ENCODE results near the gene ELOB. TPM values are rescaled to one million over a fixed set of nuclear protein-coding genes. Genes with fewer than 3 reads are reported as not detected.

ELOB gene
- total RNA-seq, 2 experiments from 2014 or later, result 260 to 318 TPM

GRCh38 chr16:2774161-2774891, 2.8 kb downstream of the ELOB start:
- H3K9me3 Mint-ChIP-seq (ENCODE audit: low read depth), result no peaks in the 10 kb centered on the region
- peaks cover 33% of the 10 kb centered on the region for H3K4me1 Mint-ChIP-seq
- H3K36me3 Mint-ChIP-seq, result peaks cover 25% of the 10 kb centered on the region
- CTCF ChIA-PET, result interaction anchor here (1.6 to 2.4 kb wide), 3 partner anchors 19 to 152 kb away, joined by 3 to 6 read pairs (median 5); no protein-coding TSS in a partner anchor
- no peak for DNase-seq
- ATAC-seq, result no peak
- no peaks in the 10 kb centered on the region for H3K27me3 Mint-ChIP-seq
- H3K4me3 Mint-ChIP-seq, result no peak overlapping the region
- no peak overlapping the region for H3K27ac Mint-ChIP-seq

- no peaks in the 10 kb centered on the region for H3K9me3 Mint-ChIP-seq (ENCODE audit: low read depth)
Measured at GRCh38 chr16:2773188-2773968, 3.7 kb downstream of the ELOB start.

GRCh38 chr16:2771496-2772402, 5.3 kb downstream of the ELOB start:
- H3K4me3 Mint-ChIP-seq, result no peak overlapping the region
- H3K9me3 Mint-ChIP-seq (ENCODE audit: low read depth), result no peaks in the 10 kb centered on the region
- no peaks in the 10 kb centered on the region for H3K27me3 Mint-ChIP-seq
- CTCF ChIA-PET, result no interaction called here
- DNase-seq (no peak), ATAC-seq (no peak)
- H3K4me1 Mint-ChIP-seq, result peaks cover 27% of the 10 kb centered on the region
- no peak overlapping the region for H3K27ac Mint-ChIP-seq
- H3K36me3 Mint-ChIP-seq, result peaks cover 39% of the 10 kb centered on the region

More at GRCh38 chr16:2773188-2773968, 3.7 kb downstream of the ELOB start:
- CTCF ChIA-PET, result interaction anchor here (1.6 to 1.9 kb wide), 2 partner anchors 18 to 95 kb away, joined by 3 to 5 read pairs; no protein-coding TSS in a partner anchor
- ATAC-seq, result no peak
- no peak for DNase-seq
- H3K4me3 Mint-ChIP-seq, result no peak overlapping the region
- H3K4me1 Mint-ChIP-seq, result peaks cover 31% of the 10 kb centered on the region
- no peaks in the 10 kb centered on the region for H3K27me3 Mint-ChIP-seq
- peaks cover 32% of the 10 kb centered on the region for H3K36me3 Mint-ChIP-seq
- no peak overlapping the region for H3K27ac Mint-ChIP-seq

GRCh38 chr16:2770057-2770951, 6.8 kb downstream of the ELOB start:
- CTCF ChIA-PET, result no interaction called here
- ATAC-seq, result peak; percentile 22
- H3K27me3 Mint-ChIP-seq, result no peaks in the 10 kb centered on the region
- DNase-seq, result no peak
- no peaks in the 10 kb centered on the region for H3K9me3 Mint-ChIP-seq (ENCODE audit: low read depth)
- H3K27ac Mint-ChIP-seq, result peak overlapping the region; percentile 43
- no peak overlapping the region for H3K4me3 Mint-ChIP-seq
- H3K36me3 Mint-ChIP-seq, result peaks cover 54% of the 10 kb centered on the region
- peaks cover 16% of the 10 kb centered on the region for H3K4me1 Mint-ChIP-seq

GRCh38 chr16:2769675-2770056, 7.4 kb downstream of the ELOB start:
- ATAC-seq (no peak), DNase-seq (no peak)
- Mint-ChIP-seq H3K27ac (no peak overlapping the region), H3K9me3 (ENCODE audit: low read depth) (no peaks in the 10 kb centered on the region), H3K4me1 (peaks cover 12% of the 10 kb centered on the region), H3K27me3 (no peaks in the 10 kb centered on the region), H3K36me3 (peaks cover 60% of the 10 kb centered on the region), H3K4me3 (no peak overlapping the region)
- CTCF ChIA-PET, result interaction anchor here (2.3 kb wide), 1 partner anchor 16 kb away, joined by 8 read pairs; no protein-coding TSS in a partner anchor

- no peaks in the 10 kb centered on the region for H3K9me3 Mint-ChIP-seq (ENCODE audit: low read depth)
- CTCF ChIA-PET, result interaction anchor here (2.3 kb wide), 1 partner anchor 16 kb away, joined by 8 read pairs; no protein-coding TSS in a partner anchor
- H3K4me1 Mint-ChIP-seq, result peaks cover 12% of the 10 kb centered on the region
- H3K4me3 Mint-ChIP-seq, result no peak overlapping the region
- H3K36me3 Mint-ChIP-seq, result peaks cover 65% of the 10 kb centered on the region
- no peak for ATAC-seq
- DNase-seq, result no peak
- no peak overlapping the region for H3K27ac Mint-ChIP-seq
- no peaks in the 10 kb centered on the region for H3K27me3 Mint-ChIP-seq
Measured at GRCh38 chr16:2769100-2769529, 8.0 kb downstream of the ELOB start.

GRCh38 chr16:2768403-2769089, 8.5 kb downstream of the ELOB start:
- no peak overlapping the region for H3K27ac Mint-ChIP-seq

GRCh38 chr16:2767891-2768290, 9.2 kb downstream of the ELOB start:
- Mint-ChIP-seq H3K4me1 (peaks cover 12% of the 10 kb centered on the region), H3K36me3 (peaks cover 76% of the 10 kb centered on the region), H3K27me3 (no peaks in the 10 kb centered on the region), H3K4me3 (no peak overlapping the region), H3K27ac (no peak overlapping the region), H3K9me3 (ENCODE audit: low read depth) (no peaks in the 10 kb centered on the region)
- CTCF ChIA-PET, result interaction anchor here (2.3 kb wide), 1 partner anchor 14 kb away, joined by 8 read pairs; no protein-coding TSS in a partner anchor
- DNase-seq (no peak), ATAC-seq (no peak)

More at GRCh38 chr16:2768403-2769089, 8.5 kb downstream of the ELOB start:
- CTCF ChIA-PET, result interaction anchor here (2.3 kb wide), 1 partner anchor 15 kb away, joined by 8 read pairs; no protein-coding TSS in a partner anchor
- Mint-ChIP-seq H3K9me3 (ENCODE audit: low read depth) (no peaks in the 10 kb centered on the region), H3K4me1 (peaks cover 12% of the 10 kb centered on the region), H3K4me3 (no peak overlapping the region), H3K36me3 (peaks cover 70% of the 10 kb centered on the region), H3K27me3 (no peaks in the 10 kb centered on the region)
- ATAC-seq, result no peak
- DNase-seq, result no peak

- Mint-ChIP-seq H3K27ac (no peak overlapping the region), H3K9me3 (ENCODE audit: low read depth) (no peaks in the 10 kb centered on the region), H3K4me1 (peaks cover 12% of the 10 kb centered on the region), H3K4me3 (no peak overlapping the region), H3K27me3 (no peaks in the 10 kb centered on the region), H3K36me3 (peaks cover 78% of the 10 kb centered on the region)
- DNase-seq, result no peak
- CTCF ChIA-PET, result interaction anchor here (2.3 kb wide), 1 partner anchor 14 kb away, joined by 8 read pairs; no protein-coding TSS in a partner anchor
- ATAC-seq, result no peak
Measured at GRCh38 chr16:2767140-2767731, 9.8 kb downstream of the ELOB start.

GRCh38 chr16:2766430-2767139, 10.5 kb downstream of the ELOB start:
- H3K9me3 Mint-ChIP-seq (ENCODE audit: low read depth), result no peaks in the 10 kb centered on the region
- H3K27ac Mint-ChIP-seq, result no peak overlapping the region
- H3K4me1 Mint-ChIP-seq, result peaks cover 12% of the 10 kb centered on the region
- no peak for ATAC-seq
- H3K4me3 Mint-ChIP-seq, result no peak overlapping the region
- DNase-seq, result no peak
- no peaks in the 10 kb centered on the region for H3K27me3 Mint-ChIP-seq
- CTCF ChIA-PET, result no interaction called here
- peaks cover 83% of the 10 kb centered on the region for H3K36me3 Mint-ChIP-seq

All from activated CD8-positive, alpha-beta memory T cell treated with anti-CD3 and anti-CD28 coated beads, Interleukin-2, amount 10 ng/mL, durations not matched to agents 7 days and 5 days (primary cell).